K562 (cell line): ENCODE data around the gene YJU2. TPM values are rescaled to one million over a fixed set of nuclear protein-coding genes. Genes with fewer than 3 reads are reported as not detected.

ENCODE experiments used
- ATF3 ChIP-seq, 2 experiments: fragments of 450-650 bp in 1 of 2; sonication (generic) in 1 of 2; formaldehyde crosslinking in 1 of 2; IDR thresholded peaks in 1 of 2; conservative IDR thresholded peaks in 1 of 2; 2 replicates each; pipeline versions ENCODE4 v1.6.1 to v1.8.1; 2016 to 2023; ENCODE audit warnings: mild to moderate bottlenecking in 2 of 2, moderate library complexity in 2 of 2, inconsistent platforms in 1 of 2, missing genetic modification reagents in 1 of 2
- BHLHE40 ChIP-seq: IDR thresholded peaks from 2 replicates; pipeline ENCODE4 v1.6.1; 2011; ENCODE audit warnings: low read length, improper control_type of control experiment
- CREBBP ChIP-seq: IDR thresholded peaks from one replicate; pipeline ENCODE4 v1.6.1; 2012; ENCODE audit warnings: low read depth, mild to moderate bottlenecking, control low read depth, inconsistent platforms, low read length
- ETS1 ChIP-seq: conservative IDR thresholded peaks from 2 replicates; pipeline ENCODE4 v1.6.1; 2011; ENCODE audit warnings: low read depth, mild to moderate bottlenecking, low read length; ENCODE audit not compliant: control insufficient read depth
- EWSR1 ChIP-seq: fragments of 450-650 bp; IDR thresholded peaks from 2 replicates; pipeline ENCODE4 v1.6.1; 2018; ENCODE audit warnings: borderline replicate concordance, mild to moderate bottlenecking, low read depth, moderate library complexity; ENCODE audit not compliant: partially characterized antibody
- FOXA1 ChIP-seq: fragments of 450-650 bp; IDR thresholded peaks from 2 replicates; pipeline ENCODE4 v1.6.1; 2016; ENCODE audit warnings: mild to moderate bottlenecking, borderline replicate concordance
- ILF3 ChIP-seq: fragments of 450-650 bp; IDR thresholded peaks from 2 replicates; pipeline ENCODE4 v1.6.1; 2018; ENCODE audit warnings: antibody characterized with exemption, mild to moderate bottlenecking, moderate library complexity, borderline replicate concordance
- JUND ChIP-seq, 2 experiments: IDR thresholded peaks; 2 replicates in 1 of 2; 3 replicates in 1 of 2; pipeline ENCODE4 v1.6.1; 2011; ENCODE audit warnings: borderline replicate concordance in 2 of 2, low read depth in 2 of 2, low read length in 2 of 2, improper control_type of control experiment in 1 of 2, missing biosample characterization in 1 of 2, missing genetic modification characterization in 1 of 2, missing genetic modification reagents in 1 of 2
- KDM2B ChIP-seq: fragments of 250-450 bp; sonication (Bioruptor Pico); IDR thresholded peaks from 2 replicates; pipeline ENCODE4 v1.8.0; 2021; ENCODE audit warnings: mild to moderate bottlenecking, moderate library complexity
- NFATC3 ChIP-seq: fragments of 450-650 bp; IDR thresholded peaks from 2 replicates; pipeline ENCODE4 v1.6.1; 2017; ENCODE audit warnings: mild to moderate bottlenecking
- NKRF ChIP-seq: fragments of 450-650 bp; IDR thresholded peaks from 2 replicates; pipeline ENCODE4 v1.6.1; 2016; ENCODE audit warnings: borderline replicate concordance
- SFPQ ChIP-seq: fragments of 200-400 bp; formaldehyde crosslinking; IDR thresholded peaks from 2 replicates; pipeline ENCODE4 v1.6.1; 2017; ENCODE audit warnings: mild to moderate bottlenecking, low read depth, low read length, moderate library complexity
- TAF1 ChIP-seq: IDR thresholded peaks from 2 replicates; pipeline ENCODE4 v1.6.1; 2011; ENCODE audit warnings: mild to moderate bottlenecking, low read length, moderate library complexity; ENCODE audit not compliant: insufficient read depth, control insufficient read depth, severe bottlenecking; ENCODE audit errors: extremely low read depth
- ZBTB12 ChIP-seq: fragments of 250-450 bp; sonication (Bioruptor Pico); IDR thresholded peaks from 2 replicates; pipeline ENCODE4 v1.4.0; 2020
- ZEB2 ChIP-seq: fragments of 450-650 bp; IDR thresholded peaks from 2 replicates; pipeline ENCODE4 v1.6.1; 2016
- ZNF253 ChIP-seq: fragments of 250-450 bp; sonication (Bioruptor Pico); conservative IDR thresholded peaks from 2 replicates; pipeline ENCODE4 v1.6.1; 2021; ENCODE audit warnings: mild to moderate bottlenecking
- ZNF3 ChIP-seq: fragments of 250-450 bp; sonication (Bioruptor Pico); IDR thresholded peaks from 2 replicates; pipeline ENCODE4 v1.5.0; 2021; ENCODE audit warnings: mild to moderate bottlenecking, moderate library complexity
- ZNF785 ChIP-seq: fragments of 250-450 bp; sonication (Bioruptor Pico); IDR thresholded peaks from 2 replicates; pipeline ENCODE4 v1.4.0; 2020; ENCODE audit warnings: mild to moderate bottlenecking
- ZNF830 ChIP-seq: fragments of 250-450 bp; sonication (Bioruptor Pico); IDR thresholded peaks from 2 replicates; pipeline ENCODE4 v1.5.0; 2021; ENCODE audit warnings: mild to moderate bottlenecking
- polyA plus RNA-seq, 8 experiments: library from polyadenylated mRNA; depleted of rRNA in 4 of 8; stranded (reverse) in 5 of 8; unstranded in 3 of 8; fragments of >200 nt; fragmentation: Nextera tagmentation in 2 of 8; fragmentation: Illumina TruSeq in 1 of 8; extraction: Ambion mirVana in 2 of 8; extraction: Trizol in 1 of 8; gene quantifications; 2 replicates each; pipeline versions ENCODE4 v1.2.1 to v1.2.3, GENCODE V29; 2011 to 2014; ENCODE audit warnings: inconsistent platforms in 1 of 8, missing spikeins in 1 of 8
- total RNA-seq, 7 experiments: library from RNA; depleted of rRNA in 6 of 7; stranded (reverse); fragments of >200 nt in 6 of 7; fragmentation: Illumina TruSeq in 2 of 7; extraction: Trizol in 2 of 7; gene quantifications; 2 replicates each; pipeline versions ENCODE4 v1.2.1 to v1.2.3, GENCODE V29; 2011 to 2021; ENCODE audit warnings: low replicate concordance in 1 of 7

The YJU2 gene
- total and polyA plus RNA-seq, 9 of the 15 experiments (the other 6 are each of a cell fraction or from before 2014, with no cell fraction given), result 0.41 to 34.9 (median 19.3) TPM

- TF ChIP-seq ILF3 (no peak), ZNF830 (no peak), ZEB2 (no peak), EWSR1 (no peak), ETS1 (no peak), ZBTB12 (CRISPR knock-in tag) (no peak), ATF3 (IDR thresholded peaks at IDR 0.05) (no peak), ATF3 (CRISPR knock-in tag; conservative IDR thresholded peaks at IDR 0.05) (no peak), NFATC3 (no peak), ZNF785 (CRISPR knock-in tag) (no peak), CREBBP (no peak), ZNF3 (CRISPR knock-in tag) (no peak), BHLHE40 (no peak), SFPQ (no peak), FOXA1 (no peak), NKRF (peak; percentile 47; the same call in 1 of the 2 replicates), ZNF253 (no peak), TAF1 (no peak), KDM2B (CRISPR knock-in tag) (no peak), JUND (IDR thresholded peaks at IDR 0.05; ENCODE audit: borderline replicate concordance, low read depth, low read length) (no peak), JUND (tag; IDR thresholded peaks at IDR 0.05; ENCODE audit: borderline replicate concordance, low read depth, low read length) (no peak)
Observed at GRCh38 chr19:4197625-4198466, 49.0 kb upstream of the YJU2 start (continued).
